Activated CD8-positive, alpha-beta memory T cell treated with anti-CD3 and anti-CD28 coated beads, Interleukin-2, amount 10 ng/mL, durations not matched to agents 7 days and 5 days (primary cell): ENCODE data around the gene KIR3DL3. TPM values are rescaled to one million over a fixed set of nuclear protein-coding genes. Genes with fewer than 3 reads are reported as not detected.
"Not testable (repeated sequence)": the region's sequence is repeated elsewhere in the genome, so short reads cannot be mapped to it uniquely, and the experiment has no call there.

Source experiments
- ATAC-seq: fragments of 150-1000 bp; cut with Tn5 transposase; one replicate; pipeline ENCODE4 v1.10.0; 2021; ENCODE audit warnings: moderate library complexity
- CTCF ChIA-PET: fragments of 350-600 bp; sonication (Branson Sonifier 250); formaldehyde crosslinking; loops from one replicate; lab custom pipeline; 2021; ENCODE audit warnings: antibody characterized with exemption; lab: Charles Lee
- DNase-seq: peaks from one replicate; pipeline ENCODE4 v3.0.0-alpha.2; 2020
- H3K27ac Mint-ChIP-seq: one replicate; pipeline ENCODE4 v1.8.0; 2021; ENCODE audit warnings: mild to moderate bottlenecking, mixed read lengths
- H3K27me3 Mint-ChIP-seq: one replicate; pipeline ENCODE4 v1.8.0; 2021; ENCODE audit warnings: mixed read lengths
- H3K36me3 Mint-ChIP-seq: one replicate; pipeline ENCODE4 v1.8.0; 2021; ENCODE audit warnings: mild to moderate bottlenecking, mixed read lengths
- H3K4me1 Mint-ChIP-seq: one replicate; pipeline ENCODE4 v1.8.0; 2021; ENCODE audit warnings: mixed read lengths
- H3K4me3 Mint-ChIP-seq: one replicate; pipeline ENCODE4 v1.8.0; 2021; ENCODE audit warnings: mild to moderate bottlenecking, moderate library complexity, mixed read lengths
- H3K9me3 Mint-ChIP-seq: one replicate; pipeline ENCODE4 v1.8.0; 2022; ENCODE audit warnings: low read depth, mixed read lengths
- total RNA-seq, 2 experiments: library from RNA; stranded (reverse); gene quantifications; one replicate each; pipeline ENCODE4 v1.2.3, GENCODE V29; 2021

Gene KIR3DL3
- total RNA-seq, 2 experiments from 2014 or later, result not detected

DNA sequence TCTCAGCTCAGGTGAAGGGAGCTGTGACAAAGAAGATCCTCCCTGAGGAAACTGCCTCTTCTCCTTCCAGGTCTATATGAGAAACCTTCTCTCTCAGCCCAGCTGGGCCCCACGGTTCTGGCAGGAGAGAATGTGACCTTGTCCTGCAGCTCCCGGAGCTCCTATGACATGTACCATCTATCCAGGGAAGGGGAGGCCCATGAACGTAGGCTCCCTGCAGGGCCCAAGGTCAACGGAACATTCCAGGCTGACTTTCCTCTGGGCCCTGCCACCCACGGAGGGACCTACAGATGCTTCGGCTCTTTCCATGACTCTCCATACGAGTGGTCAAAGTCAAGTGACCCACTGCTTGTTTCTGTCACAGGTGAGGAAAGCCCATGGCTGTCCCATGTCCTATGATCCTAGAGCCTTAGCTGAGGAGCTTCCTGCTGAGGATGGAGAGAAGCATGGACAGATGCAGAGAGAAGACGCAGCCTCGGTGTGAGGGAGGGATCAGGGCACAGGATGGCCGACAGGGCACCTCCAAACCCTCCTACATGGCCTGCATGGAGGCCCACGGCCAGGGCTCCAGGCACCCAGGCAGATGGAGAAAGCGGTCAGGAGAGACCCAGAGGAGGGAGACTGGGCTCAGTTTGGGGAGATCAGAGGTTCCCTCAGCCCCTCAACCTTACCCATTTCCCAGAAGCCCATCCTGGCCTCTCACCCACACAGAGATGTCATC lies 51.0 kb downstream of the KIR3DL3 start:
- H3K9me3 Mint-ChIP-seq, CTCF ChIA-PET, DNase-seq, H3K4me1 Mint-ChIP-seq, H3K4me3 Mint-ChIP-seq, H3K27ac Mint-ChIP-seq, ATAC-seq, H3K27me3 Mint-ChIP-seq, H3K36me3 Mint-ChIP-seq: not testable (repeated sequence)

DNA sequence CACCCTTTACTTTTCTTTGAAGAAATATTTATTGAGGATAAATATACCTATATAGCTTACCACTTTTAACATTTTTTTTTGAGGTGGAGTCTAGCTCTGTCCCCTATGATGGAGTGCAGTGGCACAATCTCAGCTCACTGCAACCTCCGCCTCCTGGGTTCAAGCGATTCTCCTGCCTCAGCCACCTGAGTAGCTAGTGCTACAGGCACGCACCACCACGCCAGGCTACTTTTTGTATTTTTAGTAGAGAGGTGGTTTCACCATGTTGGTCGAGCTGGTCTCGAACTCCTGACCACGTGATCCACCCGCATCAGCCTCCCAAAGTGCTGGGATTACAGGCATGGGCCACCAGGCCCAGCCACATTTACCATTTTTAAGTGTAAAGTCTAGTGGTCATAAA lies 51.6 kb downstream of the KIR3DL3 start:
- H3K27me3 Mint-ChIP-seq, H3K27ac Mint-ChIP-seq, H3K36me3 Mint-ChIP-seq, ATAC-seq, CTCF ChIA-PET, H3K9me3 Mint-ChIP-seq, H3K4me3 Mint-ChIP-seq, DNase-seq, H3K4me1 Mint-ChIP-seq: not testable (repeated sequence)

DNA sequence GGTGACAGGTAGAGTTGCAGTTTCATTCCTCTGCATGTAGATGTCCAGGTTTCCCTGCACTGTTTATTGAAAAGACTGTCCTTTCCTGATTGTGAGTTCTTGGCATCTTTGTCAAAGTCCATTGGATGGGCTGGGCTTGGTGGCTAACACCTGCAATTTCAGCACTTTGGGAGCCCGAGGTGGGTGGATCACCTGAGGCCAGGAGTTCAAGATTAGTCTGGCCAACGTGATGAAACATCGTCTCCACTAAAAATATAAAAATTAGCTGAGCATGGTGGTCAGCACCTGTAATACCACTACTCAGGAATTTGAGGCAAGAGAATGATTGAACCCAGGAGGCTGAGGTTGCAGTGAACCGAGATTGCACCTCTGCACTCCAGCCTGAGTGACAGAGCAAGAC lies 53.6 kb downstream of the KIR3DL3 start:
- not testable (repeated sequence) for H3K36me3 Mint-ChIP-seq, H3K4me1 Mint-ChIP-seq, H3K4me3 Mint-ChIP-seq, H3K27me3 Mint-ChIP-seq, DNase-seq, H3K9me3 Mint-ChIP-seq, H3K27ac Mint-ChIP-seq, ATAC-seq
- CTCF ChIA-PET, result interaction anchor here (0.6 kb wide), 1 partner anchor 176 kb away, joined by 3 read pairs; no protein-coding TSS in a partner anchor

DNA sequence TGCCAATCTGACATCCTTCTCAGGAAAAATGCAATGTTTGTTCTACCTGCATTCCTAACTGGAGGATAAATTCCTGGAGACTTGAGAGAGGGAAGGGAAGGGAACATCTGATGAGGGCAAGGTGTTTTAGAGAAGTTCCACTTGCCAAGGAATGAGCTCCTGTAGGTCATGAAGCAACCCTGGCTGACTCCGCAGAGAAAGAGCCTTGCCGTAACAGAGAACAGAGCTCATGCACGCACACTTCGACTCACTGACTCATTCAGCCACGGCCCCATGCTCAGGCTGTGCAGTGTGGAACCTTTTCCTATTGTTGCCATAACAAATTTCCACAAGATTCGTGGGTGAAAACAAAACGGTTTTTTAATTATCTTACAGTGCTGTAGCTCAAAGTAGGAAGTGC lies 54.7 kb downstream of the KIR3DL3 start:
- H3K36me3 Mint-ChIP-seq, result not testable (repeated sequence)

DNA sequence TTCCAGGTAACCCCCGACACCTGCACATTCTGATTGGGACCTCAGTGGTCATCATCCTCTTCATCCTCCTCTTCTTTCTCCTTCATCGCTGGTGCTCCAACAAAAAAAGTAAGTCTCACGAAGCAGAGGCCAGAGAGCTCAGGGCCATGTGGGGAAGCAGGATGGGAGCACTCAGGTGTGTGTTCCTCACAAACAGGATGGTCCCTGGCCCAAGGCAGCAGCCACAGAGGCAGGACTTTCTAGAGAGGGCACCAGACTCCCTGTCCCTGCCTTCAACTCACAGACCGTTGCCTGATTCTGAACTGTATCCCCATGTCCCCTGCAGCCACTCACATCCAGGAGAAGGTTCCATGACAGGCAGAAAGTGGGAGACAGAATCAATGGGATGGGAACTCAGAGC lies 58.7 kb downstream of the KIR3DL3 start:
- H3K4me3 Mint-ChIP-seq, H3K9me3 Mint-ChIP-seq, H3K36me3 Mint-ChIP-seq, CTCF ChIA-PET, H3K4me1 Mint-ChIP-seq, DNase-seq, H3K27me3 Mint-ChIP-seq, H3K27ac Mint-ChIP-seq, ATAC-seq: not testable (repeated sequence)

More for the DNA sequence above, 54.7 kb downstream of the KIR3DL3 start:
- H3K9me3 Mint-ChIP-seq, H3K27ac Mint-ChIP-seq, CTCF ChIA-PET, H3K27me3 Mint-ChIP-seq, DNase-seq, H3K4me1 Mint-ChIP-seq, ATAC-seq, H3K4me3 Mint-ChIP-seq: not testable (repeated sequence)

Other genes starting within 250 kb of the KIR3DL3 start
- gene LAIR2, start 221.6 kb upstream of the KIR3DL3 start, total RNA-seq, result 1 to 10 TPM; 1.4 to 6.8 TPM
- gene LILRA2, start 150.7 kb upstream of the KIR3DL3 start, total RNA-seq, result under 1 TPM in 1 of 2 experiments, not detected in 1; 0.14 TPM
- not detected for gene LILRA1, start 130.8 kb upstream of the KIR3DL3 start, total RNA-seq
- 1 to 10 TPM; 3.0 to 4.0 TPM for gene LILRB1, start 94.0 kb upstream of the KIR3DL3 start, total RNA-seq
- gene LILRB4, start 61.5 kb upstream of the KIR3DL3 start, total RNA-seq, result not detected
- gene KIR2DL3, start 14.1 kb downstream of the KIR3DL3 start, total RNA-seq, result 1 to 10 TPM in 1 of 2 experiments, under 1 TPM in 1; 0.30 to 1.2 TPM
- under 1 TPM; 0.19 to 0.47 TPM for gene KIR2DL1, start 45.4 kb downstream of the KIR3DL3 start, total RNA-seq
- gene KIR2DL4, start 79.2 kb downstream of the KIR3DL3 start, total RNA-seq, result under 1 TPM; 0.42 to 0.70 TPM
- 1 to 10 TPM in 1 of 2 experiments, under 1 TPM in 1; 0.28 to 1.0 TPM for gene KIR3DL1, start 92.0 kb downstream of the KIR3DL3 start, total RNA-seq
- under 1 TPM; 0.30 to 0.99 TPM for gene KIR2DS4, start 108.2 kb downstream of the KIR3DL3 start, total RNA-seq
- gene KIR3DL2, start 126.0 kb downstream of the KIR3DL3 start, total RNA-seq, result 1 to 10 TPM in 1 of 2 experiments, under 1 TPM in 1; 0.54 to 1.8 TPM
- not detected for gene FCAR, start 149.8 kb downstream of the KIR3DL3 start, total RNA-seq
- gene NCR1, start 181.7 kb downstream of the KIR3DL3 start, total RNA-seq, result 1 to 10 TPM in 1 of 2 experiments, under 1 TPM in 1; 0.80 to 2.5 TPM
- gene NLRP7, start 223.1 kb downstream of the KIR3DL3 start, total RNA-seq, result not detected
- gene NLRP2, start 241.9 kb downstream of the KIR3DL3 start, total RNA-seq, result 10 to 100 TPM; 30.5 to 32.7 TPM